SK-N-MC (cell line): Measurements from ENCODE around the gene CROCC2.

ENCODE experiments used
- DNase-seq: peaks from one replicate; pipeline ENCODE4 v3.0.0-alpha.2; 2011; ENCODE audit warnings: low read depth, low spot score
- H3K27ac ChIP-seq: fragments of 200-600 bp; sonication (generic); 2 replicates; pipeline ENCODE4 v1.5.1; 2016; ENCODE audit warnings: mixed run types
- H3K36me3 ChIP-seq: fragments of 200-600 bp; sonication (generic); 2 replicates; pipeline ENCODE4 v1.6.1; 2017; ENCODE audit warnings: antibody characterized with exemption, low read length, mixed read lengths; ENCODE audit not compliant: insufficient read depth
- H3K4me3 ChIP-seq: fragments of 200-600 bp; sonication (generic); 2 replicates; pipeline ENCODE4 v1.5.1; 2016
- H3K9ac ChIP-seq: fragments of 200-600 bp; sonication (generic); 2 replicates; pipeline ENCODE4 v1.8.0; 2017; ENCODE audit warnings: mixed run types, mixed read lengths; ENCODE audit not compliant: insufficient read length
- H3K9me3 ChIP-seq: fragments of 200-600 bp; sonication (generic); 2 replicates; pipeline ENCODE4 v1.6.1; 2017; ENCODE audit warnings: low read depth, mild to moderate bottlenecking, antibody characterized with exemption, low read length, moderate library complexity, mixed read lengths
- EZH2 ChIP-seq: fragments of 200-600 bp; sonication (generic); IDR thresholded peaks from one replicate; pipeline ENCODE4 v1.6.1; 2017; ENCODE audit warnings: antibody characterized with exemption
- FOXP2 ChIP-seq: optimal IDR thresholded peaks from 2 replicates; pipeline ENCODE3; 2011; ENCODE audit warnings: mild to moderate bottlenecking, moderate library complexity; ENCODE audit not compliant: insufficient read depth; ENCODE audit errors: extremely low read length, control extremely low read depth
- POLR2AphosphoS5 ChIP-seq: IDR thresholded peaks from 2 replicates; pipeline ENCODE4 v1.6.1; 2012; ENCODE audit warnings: mild to moderate bottlenecking, low read depth, low read length, borderline replicate concordance

The CROCC2 gene

GRCh38 chr2:240881913-240882312 is 24.2 kb upstream of the CROCC2 start:
- no peak for DNase-seq
- Histone ChIP-seq H3K9ac (no peak overlapping the region), H3K4me3 (no peak overlapping the region), H3K9me3 (no peaks in the 10 kb centered on the region), H3K27ac (no peak overlapping the region), H3K36me3 (no peaks in the 10 kb centered on the region)
- TF ChIP-seq FOXP2: no peak
- TF ChIP-seq POLR2AphosphoS5: no peak
- no peak for TF ChIP-seq EZH2

GRCh38 chr2:240884221-240884620 is 21.9 kb upstream of the CROCC2 start:
- Histone ChIP-seq H3K4me3 (no peak overlapping the region), H3K36me3 (no peaks in the 10 kb centered on the region), H3K9ac (no peak overlapping the region), H3K9me3 (no peaks in the 10 kb centered on the region), H3K27ac (no peak overlapping the region)
- TF ChIP-seq FOXP2 (no peak), EZH2 (no peak), POLR2AphosphoS5 (no peak)
- DNase-seq: no peak

GRCh38 chr2:240884745-240885144 is 21.4 kb upstream of the CROCC2 start:
- Histone ChIP-seq H3K36me3 (no peaks in the 10 kb centered on the region), H3K27ac (no peak overlapping the region), H3K4me3 (no peak overlapping the region), H3K9me3 (no peaks in the 10 kb centered on the region), H3K9ac (no peak overlapping the region)
- DNase-seq: no peak
- TF ChIP-seq POLR2AphosphoS5 (no peak), EZH2 (no peak), FOXP2 (no peak)

- TF ChIP-seq FOXP2: no peak
- Histone ChIP-seq H3K9ac (no peak overlapping the region), H3K36me3 (no peaks in the 10 kb centered on the region), H3K9me3 (no peaks in the 10 kb centered on the region), H3K27ac (no peak overlapping the region), H3K4me3 (no peak overlapping the region)
- DNase-seq: no peak
Observed at GRCh38 chr2:240885566-240885965, 20.6 kb upstream of the CROCC2 start.

- no peak overlapping the region for H3K4me3 ChIP-seq
Observed at GRCh38 chr2:240886023-240886565, 20.0 kb upstream of the CROCC2 start.

GRCh38 chr2:240886678-240887609 is 19.2 kb upstream of the CROCC2 start:
- Histone ChIP-seq H3K9me3 (no peaks in the 10 kb centered on the region), H3K4me3 (no peak overlapping the region), H3K9ac (no peak overlapping the region), H3K36me3 (no peaks in the 10 kb centered on the region), H3K27ac (no peak overlapping the region)
- DNase-seq: no peak
- TF ChIP-seq POLR2AphosphoS5: no peak
- TF ChIP-seq FOXP2: no peak
- TF ChIP-seq EZH2: no peak

More at GRCh38 chr2:240886023-240886565, 20.0 kb upstream of the CROCC2 start:
- TF ChIP-seq EZH2 (no peak), POLR2AphosphoS5 (no peak), FOXP2 (no peak)
- H3K9ac ChIP-seq: no peak overlapping the region
- H3K36me3 ChIP-seq: no peaks in the 10 kb centered on the region
- no peak overlapping the region for H3K27ac ChIP-seq
- no peaks in the 10 kb centered on the region for H3K9me3 ChIP-seq
- no peak for DNase-seq

GRCh38 chr2:240887631-240888030 is 18.5 kb upstream of the CROCC2 start:
- H3K36me3 ChIP-seq: no peaks in the 10 kb centered on the region
- TF ChIP-seq FOXP2: no peak
- no peak for TF ChIP-seq EZH2
- TF ChIP-seq POLR2AphosphoS5: no peak
- no peak overlapping the region for H3K4me3 ChIP-seq
- H3K9ac ChIP-seq: no peak overlapping the region
- no peak overlapping the region for H3K27ac ChIP-seq
- H3K9me3 ChIP-seq: no peaks in the 10 kb centered on the region
- no peak for DNase-seq

GRCh38 chr2:240888130-240888889 is 17.8 kb upstream of the CROCC2 start:
- no peak overlapping the region for H3K9ac ChIP-seq
- H3K36me3 ChIP-seq: no peaks in the 10 kb centered on the region
- no peak overlapping the region for H3K27ac ChIP-seq
- no peaks in the 10 kb centered on the region for H3K9me3 ChIP-seq
- TF ChIP-seq FOXP2: no peak
- no peak for TF ChIP-seq EZH2
- TF ChIP-seq POLR2AphosphoS5: no peak
- no peak for DNase-seq
- H3K4me3 ChIP-seq: no peak overlapping the region
